Measurements from ENCODE around the gene NEDD8.

- TF ChIP-seq CTCF (conservative IDR thresholded peaks at IDR 0.05; ENCODE audit: low read depth, low read length), result no peak
- no peak for TF ChIP-seq EZH2phosphoT487 (IDR thresholded peaks at IDR 0.05; ENCODE audit: borderline replicate concordance, low read length)
Observed at GRCh38 chr14:24277606-24278321, 45.6 kb upstream of the NEDD8 start.
